ENCODE measurements around the gene MVB12B. TPM values are rescaled to one million over a fixed set of nuclear protein-coding genes. Genes with fewer than 3 reads are reported as not detected.

MVB12B gene
- total and polyA plus RNA-seq, 2 of the 8 experiments (the other 6 are each of a cell fraction or from before 2014, with no cell fraction given), result 2.6 to 5.0 TPM

DNA sequence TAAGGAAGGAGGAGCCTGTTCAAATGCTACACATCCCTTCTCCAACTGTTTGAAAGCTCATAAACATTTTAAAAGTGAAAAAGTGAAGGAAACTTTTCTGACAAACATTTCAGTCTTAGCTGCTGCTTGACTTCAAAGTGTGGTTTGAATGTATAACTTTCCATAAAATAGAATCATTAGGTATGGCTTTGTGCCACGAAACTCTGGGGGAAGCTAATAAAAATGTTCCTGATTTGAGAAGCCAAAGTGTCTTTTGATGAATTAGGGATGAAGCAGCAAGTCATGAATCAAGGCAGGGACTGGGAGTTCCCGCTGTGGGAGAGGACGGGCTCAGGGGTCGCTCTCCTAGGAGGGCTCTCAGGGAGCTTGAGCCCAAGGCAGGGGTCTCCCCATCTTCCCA lies 15.3 kb downstream of the MVB12B start (continued):
- no peak for TF ChIP-seq EZH2 (IDR thresholded peaks at IDR 0.05; ENCODE audit: low read depth, low read length, severe bottlenecking)
- TF ChIP-seq TCF12 (IDR thresholded peaks at IDR 0.05; ENCODE audit: low read depth, low read length), result no peak
- TF ChIP-seq KDM1A (IDR thresholded peaks at IDR 0.05; ENCODE audit: borderline replicate concordance, low read length), result no peak
- TF ChIP-seq CHD2 (IDR thresholded peaks at IDR 0.05; ENCODE audit: low read length), result no peak
